HEK293 (cell line): ENCODE data around the gene ACP3.

Source experiments
- CTCF ChIP-seq: fragments of 450-650 bp; formaldehyde crosslinking; IDR thresholded peaks from 2 replicates; pipeline ENCODE4 v1.5.1; 2016; ENCODE audit warnings: missing biosample characterization, missing genetic modification characterization
- GLIS2 ChIP-seq: fragments of 450-650 bp; formaldehyde crosslinking; IDR thresholded peaks from 2 replicates; pipeline ENCODE4 v1.5.1; 2016; ENCODE audit warnings: missing biosample characterization, missing genetic modification characterization
- KLF9 ChIP-seq: fragments of 450-650 bp; formaldehyde crosslinking; IDR thresholded peaks from 2 replicates; pipeline ENCODE4 v1.5.1; 2016; ENCODE audit warnings: missing biosample characterization, missing genetic modification characterization, low read depth
- MYNN ChIP-seq: fragments of 450-650 bp; formaldehyde crosslinking; IDR thresholded peaks from 2 replicates; pipeline ENCODE4 v1.5.1; 2016; ENCODE audit warnings: missing biosample characterization, missing genetic modification characterization, borderline replicate concordance
- PBX3 ChIP-seq: sonication (generic); formaldehyde crosslinking; IDR thresholded peaks from 2 replicates; pipeline ENCODE4 v1.8.1; 2022; ENCODE audit warnings: mild to moderate bottlenecking, moderate library complexity, missing genetic modification reagents
- ZNF362 ChIP-seq: fragments of 450-650 bp; formaldehyde crosslinking; IDR thresholded peaks from 2 replicates; pipeline ENCODE4 v1.5.1; 2016; ENCODE audit warnings: missing biosample characterization, missing genetic modification characterization
- ZNF639 ChIP-seq: fragments of 450-650 bp; formaldehyde crosslinking; IDR thresholded peaks from 2 replicates; pipeline ENCODE4 v1.5.1; 2016; ENCODE audit warnings: missing biosample characterization, missing genetic modification characterization
- ZNF707 ChIP-seq: fragments of 450-650 bp; formaldehyde crosslinking; IDR thresholded peaks from 2 replicates; pipeline ENCODE4 v1.5.1; 2016; ENCODE audit warnings: missing biosample characterization, missing genetic modification characterization

GRCh38 chr3:132290833-132291232, 26.4 kb upstream of the ACP3 start:
- TF ChIP-seq MYNN (tag by site-specific recombination), result no peak
- TF ChIP-seq CTCF (tag by site-specific recombination), result no peak
- no peak for TF ChIP-seq ZNF707 (tag by site-specific recombination)
- TF ChIP-seq ZNF362 (tag by site-specific recombination), result no peak
- TF ChIP-seq ZNF639, result no peak
- TF ChIP-seq KLF9 (tag by site-specific recombination), result no peak
- no peak for TF ChIP-seq GLIS2 (tag by site-specific recombination)
- TF ChIP-seq PBX3 (CRISPR knock-in tag), result no peak
